GM19463 (cell line): Measurements from ENCODE around the gene PPM1L.

Experiments used
- ATAC-seq: cut with Tn5 transposase; IDR thresholded peaks from one replicate; pipeline ENCODE4 v1.9.1; 2021; ENCODE audit warnings: mild to moderate bottlenecking, moderate library complexity; ENCODE audit not compliant: unreplicated experiment

PPM1L gene

DNA sequence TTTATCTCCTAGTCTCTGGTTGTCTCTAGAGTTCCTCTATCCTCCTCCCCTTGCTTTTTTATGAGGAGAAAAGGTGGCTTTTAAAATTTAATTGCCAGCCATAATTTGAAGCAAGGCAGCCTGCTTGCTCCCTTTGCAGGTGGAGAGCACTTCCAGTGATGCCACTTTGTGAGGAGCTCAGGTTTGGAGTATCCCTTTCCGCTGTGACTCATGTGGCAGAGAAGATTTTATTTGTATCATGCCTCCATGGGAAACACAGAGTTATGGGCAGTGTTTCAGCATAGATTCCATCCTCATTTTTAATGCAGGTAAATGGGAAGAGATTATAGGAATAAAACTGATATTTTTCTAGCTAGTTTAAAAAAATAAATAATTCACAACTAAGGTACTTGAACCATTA, 7.0 kb downstream of the PPM1L start:
- ATAC-seq, result no peak

- no peak for ATAC-seq
These were observed 9.2 kb downstream of the PPM1L start for GRCh38 chr3:160765211-160765610.

GRCh38 chr3:160768031-160768430, 12.0 kb downstream of the PPM1L start:
- ATAC-seq, result no peak

- no peak for ATAC-seq
These were observed 12.9 kb downstream of the PPM1L start for GRCh38 chr3:160768918-160769317.

DNA sequence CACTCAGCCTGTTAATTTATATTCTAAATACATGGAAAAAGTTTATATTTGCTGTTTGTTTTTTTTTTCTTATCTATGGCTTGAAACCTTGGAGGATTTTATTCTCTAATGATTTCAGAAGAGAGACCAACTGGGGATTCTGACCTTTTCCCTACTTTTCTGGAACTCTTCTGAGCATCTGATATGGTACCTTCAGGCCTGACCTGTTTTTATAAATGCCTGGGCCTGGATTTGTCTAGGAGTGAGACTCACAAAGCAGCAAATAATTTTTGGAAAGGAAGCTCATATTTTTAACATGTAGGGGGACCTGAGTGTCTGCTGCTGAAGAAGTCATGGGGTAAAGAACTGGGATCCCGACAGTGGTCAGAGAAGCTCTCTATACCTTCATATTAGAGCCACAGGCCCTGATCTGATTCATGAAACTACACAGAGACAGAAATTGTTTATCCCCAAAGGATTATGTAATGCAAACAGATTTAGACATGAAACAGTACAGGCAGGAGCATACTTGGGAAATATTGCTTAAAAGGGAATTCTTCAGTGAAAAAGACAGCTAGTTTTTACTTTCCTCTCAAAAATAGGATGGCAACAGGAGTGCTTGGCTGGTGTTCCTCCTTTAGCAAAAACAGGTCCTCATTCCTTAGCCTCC, 15.9 kb downstream of the PPM1L start:
- ATAC-seq, result no peak

- no peak for ATAC-seq
These were observed 17.7 kb downstream of the PPM1L start for GRCh38 chr3:160773722-160774121.

DNA sequence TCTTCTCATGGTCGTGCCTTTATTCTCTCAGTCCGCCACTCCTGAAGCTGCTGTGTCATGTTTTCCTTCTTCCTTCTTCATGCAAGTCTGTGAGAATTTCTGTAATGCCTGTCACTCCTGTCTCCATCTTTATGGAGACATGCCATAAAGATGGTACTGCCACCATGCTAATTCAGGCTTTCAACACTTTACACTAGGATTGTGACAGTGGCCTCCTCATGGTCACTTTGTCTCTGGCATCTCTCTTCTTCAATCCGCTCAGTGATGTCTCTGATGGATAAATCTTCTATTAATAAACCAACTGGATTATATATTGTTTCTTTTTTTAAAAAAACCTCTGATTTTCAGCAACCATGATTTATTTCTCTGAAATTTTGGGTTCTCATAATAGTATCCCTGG, 18.1 kb downstream of the PPM1L start:
- ATAC-seq, result no peak

GRCh38 chr3:160778480-160778879, 22.4 kb downstream of the PPM1L start:
- ATAC-seq, result no peak

DNA sequence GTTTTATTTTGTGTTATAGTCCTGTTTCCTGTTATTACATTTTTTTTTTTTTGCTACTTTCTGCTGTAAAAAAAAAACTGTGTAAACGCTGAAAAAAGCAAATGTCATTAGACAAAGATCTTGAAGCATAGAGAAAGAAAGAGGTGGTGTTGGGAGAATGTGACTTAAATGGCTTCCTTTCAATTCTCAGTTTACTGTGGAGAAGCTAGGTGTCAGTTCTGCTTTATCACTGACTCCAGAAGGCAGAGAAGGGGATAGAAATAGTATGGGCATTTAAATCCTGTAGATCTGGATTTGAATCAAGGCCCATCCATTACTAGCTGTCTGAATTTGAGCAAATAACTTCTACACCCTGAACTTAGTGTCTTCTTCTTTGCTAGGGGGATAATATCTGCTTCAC, 23.0 kb downstream of the PPM1L start:
- ATAC-seq, result no peak

GRCh38 chr3:160780245-160780644, 24.2 kb downstream of the PPM1L start:
- no peak for ATAC-seq

DNA sequence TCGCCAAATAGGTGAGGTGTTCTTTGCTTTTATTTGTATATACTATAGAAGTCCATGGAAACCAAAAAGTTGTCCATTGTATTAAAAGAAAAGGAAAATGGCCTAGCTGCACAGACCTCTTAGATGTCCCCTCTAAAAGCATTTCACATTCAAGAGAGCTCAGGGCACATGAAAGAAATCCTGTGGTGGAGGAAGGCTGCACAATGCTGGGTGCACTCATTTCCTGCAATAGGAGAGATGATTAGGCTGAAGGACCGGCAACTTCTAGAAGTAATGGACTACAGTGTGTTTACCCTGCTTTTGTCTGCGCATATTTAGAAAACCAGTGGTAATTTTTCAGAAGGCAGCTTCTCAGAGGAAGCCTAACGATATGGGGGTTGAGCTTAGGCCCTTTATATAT, 25.4 kb downstream of the PPM1L start:
- no peak for ATAC-seq

GRCh38 chr3:160781863-160782262, 25.8 kb downstream of the PPM1L start:
- no peak for ATAC-seq

- ATAC-seq, result no peak
These were observed 28.8 kb downstream of the PPM1L start for GRCh38 chr3:160784853-160785252.

- ATAC-seq, result no peak
These were observed 34.7 kb downstream of the PPM1L start for GRCh38 chr3:160790726-160791125.

- no peak for ATAC-seq
These were observed 36.5 kb downstream of the PPM1L start for GRCh38 chr3:160792540-160792939.

GRCh38 chr3:160793722-160794252, 37.8 kb downstream of the PPM1L start:
- no peak for ATAC-seq

DNA sequence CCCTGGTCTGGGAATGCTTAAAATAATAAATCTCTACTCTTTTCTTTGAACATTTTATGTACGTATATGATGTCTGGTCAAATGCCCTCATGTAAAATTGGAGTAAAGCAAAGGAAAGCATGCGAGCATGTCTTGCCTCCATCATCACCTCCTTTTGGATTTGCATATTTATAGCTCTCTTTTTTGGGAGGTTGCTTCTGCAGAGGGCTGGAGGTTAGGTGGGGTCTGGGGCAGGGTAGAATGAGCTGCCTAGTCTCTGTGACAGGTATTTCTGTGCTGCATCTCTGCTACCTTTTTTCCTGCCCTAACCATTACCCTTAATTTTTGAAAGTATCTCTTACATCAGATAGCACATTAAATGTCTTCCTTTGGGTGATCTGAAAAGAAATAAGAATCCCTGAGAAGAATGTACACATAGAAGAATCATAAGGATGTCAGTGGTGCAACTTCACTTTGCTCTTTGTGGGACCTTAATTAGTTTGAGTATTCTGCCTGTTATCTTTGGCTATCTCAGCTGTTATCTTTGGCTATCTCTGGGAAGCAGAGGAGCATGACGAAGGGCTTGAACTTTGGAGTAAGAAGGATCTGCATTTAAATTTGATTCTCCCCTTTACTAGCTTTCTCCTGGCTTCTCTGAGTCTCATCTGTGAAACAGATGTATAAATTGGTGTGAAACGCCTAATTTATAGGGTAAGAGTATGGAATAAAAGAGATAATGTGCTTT, 40.2 kb downstream of the PPM1L start:
- ATAC-seq, result no peak

DNA sequence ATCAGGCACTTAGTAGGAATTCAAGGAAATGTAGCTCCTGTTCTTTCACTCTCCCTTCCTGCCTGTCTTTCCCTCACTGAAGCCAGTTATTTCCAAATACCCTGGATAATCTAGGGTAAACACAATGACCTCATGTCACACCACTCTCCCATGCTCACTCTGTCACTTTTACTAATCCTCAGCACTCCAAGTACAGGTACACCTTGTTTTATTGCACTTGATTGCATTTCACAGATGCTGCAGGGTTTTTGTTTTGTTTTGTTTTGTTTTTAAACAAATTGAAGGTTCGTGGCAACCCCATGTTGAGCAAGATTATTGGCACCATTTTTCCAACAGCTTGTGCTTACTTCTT, 40.8 kb downstream of the PPM1L start:
- ATAC-seq, result no peak

- no peak for ATAC-seq
These were observed 41.3 kb downstream of the PPM1L start for GRCh38 chr3:160797356-160797755.

GRCh38 chr3:160801386-160802118, 45.5 kb downstream of the PPM1L start:
- peak; percentile 88 for ATAC-seq

DNA sequence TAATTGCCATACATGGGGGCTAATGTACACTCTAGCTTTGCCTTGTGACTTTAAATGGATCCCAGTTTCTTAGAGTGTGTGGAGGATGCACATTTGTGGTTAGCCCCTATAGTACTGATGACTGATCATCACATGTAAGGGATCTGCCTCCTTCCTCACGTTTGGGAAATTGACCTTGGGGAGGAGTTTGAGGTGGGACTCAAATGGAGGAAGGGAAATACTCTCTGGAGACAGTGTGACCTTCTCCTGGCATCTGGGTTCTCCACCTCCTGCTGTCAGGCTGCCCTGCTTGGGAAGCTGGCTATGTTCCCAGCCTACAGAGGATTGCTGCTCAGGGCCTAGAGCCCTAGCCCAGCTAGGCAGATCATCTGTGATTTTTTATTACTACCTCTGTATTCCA, 48.7 kb downstream of the PPM1L start:
- no peak for ATAC-seq

DNA sequence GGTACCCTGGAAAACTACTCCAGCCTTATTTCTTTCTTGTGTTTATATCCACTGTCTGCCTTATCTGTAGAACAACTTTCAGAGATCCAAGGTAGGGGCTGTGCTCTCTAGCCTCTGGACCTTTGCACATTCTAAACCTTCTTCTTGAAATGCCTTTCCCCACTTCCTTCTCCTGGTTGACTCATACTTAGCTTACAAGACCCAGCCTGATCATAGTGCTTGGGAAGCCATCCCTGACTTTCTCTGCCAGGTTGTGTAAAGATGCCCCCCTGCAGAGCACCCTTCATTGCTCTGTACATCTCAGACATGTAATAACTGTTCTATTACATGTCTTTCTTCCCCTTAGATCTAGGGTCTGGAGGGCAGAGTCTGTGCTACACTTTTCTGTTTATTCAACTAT, 50.1 kb downstream of the PPM1L start:
- ATAC-seq, result no peak
